Activated naive CD8-positive, alpha-beta T cell treated with anti-CD3 and anti-CD28 coated beads, Interleukin-2, amount 50 U/mL, for 16 hours (primary cell): ENCODE measurements around the gene C16orf90.
"Not testable (repeated sequence)": the region's sequence is repeated elsewhere in the genome, so short reads cannot be mapped to it uniquely, and the experiment has no call there.

Source experiments
- DNase-seq: peaks from one replicate; pipeline ENCODE4 v3.0.0-alpha.2; 2020; ENCODE audit warnings: low read depth, low spot score

C16orf90 gene

GRCh38 chr16:3513892-3514583 lies 18.7 kb upstream of the C16orf90 start:
- DNase-seq = no peak

- no peak for DNase-seq
Observed at GRCh38 chr16:3511286-3512180, 16.2 kb upstream of the C16orf90 start.

- no peak for DNase-seq
Observed at GRCh38 chr16:3510416-3510815, 15.1 kb upstream of the C16orf90 start.

GRCh38 chr16:3509470-3509928 lies 14.2 kb upstream of the C16orf90 start:
- peak; percentile 28 for DNase-seq

- no peak for DNase-seq
Observed at GRCh38 chr16:3508736-3509135, 13.4 kb upstream of the C16orf90 start.

GRCh38 chr16:3503523-3503922 lies 8.2 kb upstream of the C16orf90 start:
- peak; percentile 15 for DNase-seq

- DNase-seq = no peak
Observed at GRCh38 chr16:3501783-3502400, 6.6 kb upstream of the C16orf90 start.

GRCh38 chr16:3501412-3501761 lies 6.1 kb upstream of the C16orf90 start:
- DNase-seq = not testable (repeated sequence)

- no peak for DNase-seq
Observed at GRCh38 chr16:3498988-3499387, 3.7 kb upstream of the C16orf90 start.

- no peak for DNase-seq
Observed at GRCh38 chr16:3497771-3498170, 2.5 kb upstream of the C16orf90 start.

- no peak for DNase-seq
Observed at GRCh38 chr16:3496386-3496785, 1.1 kb upstream of the C16orf90 start.

GRCh38 chr16:3494386-3494973 lies 809 bp downstream of the C16orf90 start:
- no peak for DNase-seq

- DNase-seq = no peak
Observed at GRCh38 chr16:3492356-3492755, 2.9 kb downstream of the C16orf90 start.

- no peak for DNase-seq
Observed at GRCh38 chr16:3490911-3491629, 4.2 kb downstream of the C16orf90 start.

- no peak for DNase-seq
Observed at GRCh38 chr16:3488801-3489200, 6.5 kb downstream of the C16orf90 start.

GRCh38 chr16:3487521-3488410 lies 7.5 kb downstream of the C16orf90 start:
- no peak for DNase-seq

- DNase-seq = no peak
Observed at GRCh38 chr16:3486506-3487215, 8.6 kb downstream of the C16orf90 start.

- DNase-seq = no peak
Observed at GRCh38 chr16:3485821-3486505, 9.3 kb downstream of the C16orf90 start.

- DNase-seq = no peak
Observed at GRCh38 chr16:3485097-3485745, 10.1 kb downstream of the C16orf90 start.
